Liver (tissue), 9 donors: ENCODE data around the gene ELAVL1. TPM values are rescaled to one million over a fixed set of nuclear protein-coding genes. Genes with fewer than 3 reads are reported as not detected.
"Not testable (repeated sequence)": the region's sequence is repeated elsewhere in the genome, so short reads cannot be mapped to it uniquely, and the experiment has no call there.

Experiments
- DNase-seq: peaks from one replicate; pipeline ENCODE4 v3.0.0-alpha.2; 2017; ENCODE audit warnings: low spot score
- H3K27ac ChIP-seq, 2 donors: one replicate each; pipeline ENCODE4 v1.7.0; 2013; ENCODE audit warnings: inconsistent platforms in 2 of 2, low read length in 2 of 2, control low read depth in 1 of 2, low read depth in 1 of 2, mild to moderate bottlenecking in 1 of 2
- H3K27me3 ChIP-seq, 4 donors: one replicate each; pipeline versions ENCODE4 v1.6.1 to v1.7.0; 2013; ENCODE audit warnings: low read length in 3 of 4, inconsistent platforms in 1 of 4, mild to moderate bottlenecking in 1 of 4, moderate library complexity in 1 of 4; ENCODE audit not compliant: control insufficient read depth in 4 of 4, insufficient read depth in 4 of 4
- H3K36me3 ChIP-seq, 4 donors: one replicate each; pipeline versions ENCODE4 v1.6.1 to v1.7.0; 2013; ENCODE audit warnings: low read length in 3 of 4, mild to moderate bottlenecking in 3 of 4, low read depth in 1 of 4, moderate library complexity in 1 of 4; ENCODE audit not compliant: control insufficient read depth in 4 of 4, insufficient read depth in 3 of 4
- H3K4me1 ChIP-seq, 4 donors: one replicate each; pipeline versions ENCODE4 v1.6.1 to v1.7.0; 2013; ENCODE audit warnings: low read length in 3 of 4, mild to moderate bottlenecking in 3 of 4, moderate library complexity in 1 of 4; ENCODE audit not compliant: control insufficient read depth in 4 of 4, insufficient read depth in 4 of 4
- H3K4me3 ChIP-seq, 3 donors: one replicate each; pipeline versions ENCODE4 v1.6.1 to v1.7.0; 2013; ENCODE audit warnings: low read length in 3 of 3, control low read depth in 1 of 3, low read depth in 1 of 3, mild to moderate bottlenecking in 1 of 3
- H3K9ac ChIP-seq, 2 donors: one replicate each; pipeline ENCODE4 v1.7.0; 2013; ENCODE audit warnings: low read length in 2 of 2, mild to moderate bottlenecking in 2 of 2, moderate library complexity in 2 of 2, control low read depth in 1 of 2, low read depth in 1 of 2
- H3K9me3 ChIP-seq, 4 donors: one replicate each; pipeline versions ENCODE4 v1.6.1 to v1.7.0; 2013; ENCODE audit warnings: low read length in 3 of 4; ENCODE audit not compliant: control insufficient read depth in 4 of 4
- CTCF ChIP-seq: fragments of 150-350 bp; IDR thresholded peaks from 2 replicates; pipeline ENCODE4 v1.5.1; 2017; ENCODE audit warnings: improper control_type of control experiment, low read depth, low read length; ENCODE audit not compliant: missing input control
- EGR1 ChIP-seq, 2 donors: IDR thresholded peaks; 2 replicates each; pipeline ENCODE4 v1.6.1; 2016 to 2018; ENCODE audit warnings: antibody characterized with exemption in 2 of 2, low read depth in 2 of 2
- FOXA1 ChIP-seq: IDR thresholded peaks from 2 replicates; pipeline ENCODE4 v1.6.1; 2016; ENCODE audit warnings: antibody characterized with exemption
- FOXA2 ChIP-seq: IDR thresholded peaks from 2 replicates; pipeline ENCODE4 v1.6.1; 2016; ENCODE audit warnings: antibody characterized with exemption
- GABPA ChIP-seq, 2 donors: IDR thresholded peaks in 1 of 2; conservative IDR thresholded peaks in 1 of 2; 2 replicates each; pipeline ENCODE4 v1.6.1; 2016; ENCODE audit warnings: antibody characterized with exemption in 2 of 2, mild to moderate bottlenecking in 1 of 2, moderate library complexity in 1 of 2
- HNF4A ChIP-seq, 2 donors: conservative IDR thresholded peaks; 2 replicates each; pipeline ENCODE4 v1.6.1; 2016; ENCODE audit warnings: antibody characterized with exemption in 2 of 2, mild to moderate bottlenecking in 2 of 2
- HNF4G ChIP-seq: IDR thresholded peaks from 2 replicates; pipeline ENCODE4 v1.6.1; 2016; ENCODE audit warnings: antibody characterized with exemption
- JUND ChIP-seq, 2 donors: IDR thresholded peaks; 2 replicates each; pipeline ENCODE4 v1.6.1; 2016; ENCODE audit warnings: antibody characterized with exemption in 2 of 2
- NR2F2 ChIP-seq: IDR thresholded peaks from 2 replicates; pipeline ENCODE4 v1.6.1; 2016; ENCODE audit warnings: antibody characterized with exemption
- RAD21 ChIP-seq, 2 donors: IDR thresholded peaks; 2 replicates each; pipeline ENCODE4 v1.6.1; 2016; ENCODE audit warnings: antibody characterized with exemption in 2 of 2, mild to moderate bottlenecking in 2 of 2
- RXRA ChIP-seq, 2 donors: IDR thresholded peaks; 2 replicates each; pipeline ENCODE4 v1.6.1; 2017 to 2018; ENCODE audit warnings: antibody characterized with exemption in 2 of 2, mild to moderate bottlenecking in 1 of 2
- SP1 ChIP-seq: IDR thresholded peaks from 2 replicates; pipeline ENCODE4 v1.6.1; 2018; ENCODE audit warnings: antibody characterized with exemption, mild to moderate bottlenecking
- TAF1 ChIP-seq: conservative IDR thresholded peaks from 2 replicates; pipeline ENCODE4 v1.6.1; 2016; ENCODE audit warnings: antibody characterized with exemption, mild to moderate bottlenecking
- YY1 ChIP-seq: IDR thresholded peaks from 2 replicates; pipeline ENCODE4 v1.6.1; 2016; ENCODE audit warnings: antibody characterized with exemption, mild to moderate bottlenecking
- ZBTB33 ChIP-seq: IDR thresholded peaks from 2 replicates; pipeline ENCODE4 v1.6.1; 2016; ENCODE audit warnings: antibody characterized with exemption
- WGBS: extraction: QIAGEN DNeasy Blood & Tissue Kit; methylation state at CpG from one replicate; pipeline ENCODE4 v1.1.7; 2013; 5-methylcytosine and 5-hydroxymethylcytosine counted together
- polyA plus RNA-seq, 2 donors: library from polyadenylated mRNA; stranded (reverse) in 1 of 2; unstranded in 1 of 2; fragments of 200-250 nt in 1 of 2; fragments of >200 nt in 1 of 2; fragmentation: Nextera tagmentation in 1 of 2; extraction: Ambion mirVana in 1 of 2; gene quantifications; one replicate each; pipeline versions ENCODE4 v1.2.1 to v1.2.3, GENCODE V29; 2013 to 2015
- total RNA-seq, 2 donors: library from RNA; depleted of rRNA; stranded (reverse); fragments of >200 nt; gene quantifications; one replicate each; pipeline ENCODE4 v1.2.3, GENCODE V29; 2014
- TF ChIP-seq, protein P1 (sequence below): IDR thresholded peaks from 2 replicates; pipeline ENCODE4 v1.6.1; 2016; ENCODE audit warnings: antibody characterized with exemption, mild to moderate bottlenecking
- TF ChIP-seq, protein P2 (sequence below): IDR thresholded peaks from 2 replicates; pipeline ENCODE4 v1.6.1; 2016; ENCODE audit warnings: antibody characterized with exemption
- TF ChIP-seq, protein P3 (sequence below): IDR thresholded peaks from 2 replicates; pipeline ENCODE4 v1.6.1; 2016; ENCODE audit warnings: antibody characterized with exemption
- donor health status: healthy.
- donor health status: healthy.
- donor health status: healthy.
- donor health status: healthy.
- donor health status: healthy.

ELAVL1 gene
- total and polyA plus RNA-seq, 4 donors = 14.4 to 33.7 (median 19.1) TPM

DNA sequence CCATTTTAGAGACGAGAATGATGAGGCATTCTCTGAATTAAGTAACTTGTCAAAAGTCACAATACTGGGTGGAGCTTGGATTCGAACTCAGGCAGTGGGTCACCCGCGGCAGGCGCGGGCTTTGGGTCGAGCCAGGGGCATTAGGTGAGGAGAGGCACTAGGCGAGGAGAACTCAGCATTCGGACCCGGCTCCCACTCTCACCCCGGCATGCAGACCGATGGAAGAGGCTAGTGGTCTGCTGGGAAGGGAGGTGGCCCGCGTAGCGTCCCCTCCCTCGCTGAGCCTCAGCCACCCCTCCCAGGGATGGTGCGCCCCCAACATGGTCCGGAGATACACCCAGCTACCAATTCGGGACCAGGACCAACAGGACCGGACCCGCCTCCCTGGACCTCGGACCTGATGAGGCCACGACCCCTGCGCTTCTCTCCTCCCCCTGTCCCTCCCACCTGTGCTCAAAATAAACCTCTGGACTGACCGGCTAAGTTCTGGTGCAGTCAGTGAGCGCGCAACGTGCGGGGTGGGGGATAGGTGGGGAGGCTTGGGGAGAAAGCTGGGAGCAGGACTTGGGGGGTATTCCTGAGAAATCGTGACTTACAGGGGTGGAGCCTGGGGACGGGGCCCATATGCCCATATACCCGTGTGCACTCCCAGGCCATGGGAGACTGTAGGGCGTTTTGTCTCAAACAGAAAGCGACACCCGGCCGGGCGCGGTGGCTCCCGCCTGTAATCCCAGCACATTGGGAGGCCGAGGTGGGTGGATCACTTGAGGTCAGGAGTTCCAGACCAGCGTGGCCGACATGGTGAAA, 86.6 kb downstream of the ELAVL1 start:
- peak overlapping the region; percentile 89 to 98 (median 97) for H3K4me3 ChIP-seq

DNA sequence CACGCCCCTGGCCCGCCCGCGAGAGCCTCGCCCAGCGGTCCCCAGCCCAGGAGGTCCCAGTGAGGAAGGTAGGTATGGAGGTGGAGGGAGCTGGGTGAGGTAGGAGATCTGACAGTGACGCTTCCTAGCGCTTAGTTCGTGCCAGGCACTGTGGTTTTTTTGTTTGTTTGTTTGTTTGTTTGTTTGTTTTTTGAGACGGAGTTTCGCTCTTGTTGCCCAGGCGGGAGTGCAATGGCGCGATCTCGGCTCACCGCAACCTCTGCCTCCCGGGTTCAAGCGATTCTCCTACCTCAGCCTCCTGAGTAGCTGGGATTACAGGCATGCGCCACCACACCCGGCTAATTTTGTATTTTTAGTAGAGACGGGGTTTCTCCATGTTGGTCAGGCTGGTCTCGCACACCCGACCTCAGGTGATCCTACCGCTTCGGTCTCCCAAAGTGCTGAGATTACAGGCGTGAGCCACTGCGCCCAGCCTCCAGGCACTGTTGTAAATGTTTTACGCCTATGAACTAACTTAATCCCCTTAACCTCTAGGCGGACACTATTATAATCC, 87.3 kb downstream of the ELAVL1 start:
- H3K9ac ChIP-seq, DNase-seq, H3K9me3 ChIP-seq, H3K27me3 ChIP-seq: not testable (repeated sequence)
- peaks cover 24 to 58% (median 37%) of the 10 kb centered on the region in 4 donors for H3K4me1 ChIP-seq
- H3K36me3 ChIP-seq = peaks cover 0 to 12% (median 5%) of the 10 kb centered on the region in 4 donors
- 17% methylated on average over 29 of the region's 29 CpGs for WGBS
- peak overlapping the region; percentile 3 to 28 for H3K27ac ChIP-seq
- peak overlapping the region in 2 of 3 donors; percentile 17 to 97 for H3K4me3 ChIP-seq

More for the DNA sequence above, 86.6 kb downstream of the ELAVL1 start:
- H3K36me3 ChIP-seq = peaks cover 0 to 12% (median 5%) of the 10 kb centered on the region in 4 donors
- H3K27me3 ChIP-seq = no peaks in the 10 kb centered on the region
- H3K9me3 ChIP-seq = no peaks in the 10 kb centered on the region
- H3K27ac ChIP-seq = peak overlapping the region; percentile 79 to 91
- H3K9ac ChIP-seq = peak overlapping the region in 1 of 2 donors; percentile 80
- H3K4me1 ChIP-seq = peaks cover 24 to 56% (median 37%) of the 10 kb centered on the region in 4 donors
- DNase-seq = peak; percentile 71
- TF ChIP-seq, protein P1, sequence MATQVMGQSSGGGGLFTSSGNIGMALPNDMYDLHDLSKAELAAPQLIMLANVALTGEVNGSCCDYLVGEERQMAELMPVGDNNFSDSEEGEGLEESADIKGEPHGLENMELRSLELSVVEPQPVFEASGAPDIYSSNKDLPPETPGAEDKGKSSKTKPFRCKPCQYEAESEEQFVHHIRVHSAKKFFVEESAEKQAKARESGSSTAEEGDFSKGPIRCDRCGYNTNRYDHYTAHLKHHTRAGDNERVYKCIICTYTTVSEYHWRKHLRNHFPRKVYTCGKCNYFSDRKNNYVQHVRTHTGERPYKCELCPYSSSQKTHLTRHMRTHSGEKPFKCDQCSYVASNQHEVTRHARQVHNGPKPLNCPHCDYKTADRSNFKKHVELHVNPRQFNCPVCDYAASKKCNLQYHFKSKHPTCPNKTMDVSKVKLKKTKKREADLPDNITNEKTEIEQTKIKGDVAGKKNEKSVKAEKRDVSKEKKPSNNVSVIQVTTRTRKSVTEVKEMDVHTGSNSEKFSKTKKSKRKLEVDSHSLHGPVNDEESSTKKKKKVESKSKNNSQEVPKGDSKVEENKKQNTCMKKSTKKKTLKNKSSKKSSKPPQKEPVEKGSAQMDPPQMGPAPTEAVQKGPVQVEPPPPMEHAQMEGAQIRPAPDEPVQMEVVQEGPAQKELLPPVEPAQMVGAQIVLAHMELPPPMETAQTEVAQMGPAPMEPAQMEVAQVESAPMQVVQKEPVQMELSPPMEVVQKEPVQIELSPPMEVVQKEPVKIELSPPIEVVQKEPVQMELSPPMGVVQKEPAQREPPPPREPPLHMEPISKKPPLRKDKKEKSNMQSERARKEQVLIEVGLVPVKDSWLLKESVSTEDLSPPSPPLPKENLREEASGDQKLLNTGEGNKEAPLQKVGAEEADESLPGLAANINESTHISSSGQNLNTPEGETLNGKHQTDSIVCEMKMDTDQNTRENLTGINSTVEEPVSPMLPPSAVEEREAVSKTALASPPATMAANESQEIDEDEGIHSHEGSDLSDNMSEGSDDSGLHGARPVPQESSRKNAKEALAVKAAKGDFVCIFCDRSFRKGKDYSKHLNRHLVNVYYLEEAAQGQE = peak; percentile 76
- TF ChIP-seq FOXA1 (no peak), SP1 (peak; percentile 88), TAF1 (peak; percentile 73), CTCF (no peak), GABPA (IDR thresholded peaks at IDR 0.05 in 1 of 2, conservative IDR thresholded peaks at IDR 0.05 in 1 of 2) (no peak), NR2F2 (no peak), HNF4G (peak; percentile 78), HNF4A (conservative IDR thresholded peaks at IDR 0.05) (peak; percentile 83 to 93), ZBTB33 (no peak), YY1 (no peak), JUND (IDR thresholded peaks at IDR 0.05) (no peak), RAD21 (IDR thresholded peaks at IDR 0.05) (no peak), EGR1 (IDR thresholded peaks at IDR 0.05; ENCODE audit: low read depth in 2 of 2) (no peak), FOXA2 (no peak), RXRA (IDR thresholded peaks at IDR 0.05) (peak; percentile 69 to 89)
- TF ChIP-seq, protein P2, sequence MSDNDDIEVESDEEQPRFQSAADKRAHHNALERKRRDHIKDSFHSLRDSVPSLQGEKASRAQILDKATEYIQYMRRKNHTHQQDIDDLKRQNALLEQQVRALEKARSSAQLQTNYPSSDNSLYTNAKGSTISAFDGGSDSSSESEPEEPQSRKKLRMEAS = no peak
- TF ChIP-seq, protein P3, sequence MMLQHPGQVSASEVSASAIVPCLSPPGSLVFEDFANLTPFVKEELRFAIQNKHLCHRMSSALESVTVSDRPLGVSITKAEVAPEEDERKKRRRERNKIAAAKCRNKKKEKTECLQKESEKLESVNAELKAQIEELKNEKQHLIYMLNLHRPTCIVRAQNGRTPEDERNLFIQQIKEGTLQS = no peak
- 16% methylated on average over 42 of the region's 42 CpGs for WGBS
